IMR-90 (cell line): Measurements from ENCODE around the gene TMEM26. TPM values are rescaled to one million over a fixed set of nuclear protein-coding genes. Genes with fewer than 3 reads are reported as not detected.

Experiments used
- ATAC-seq: fragments of 200-7000 bp; cut with Tn5 transposase; 2 replicates; pipeline ENCODE4 v1.9.1; 2020; ENCODE audit warnings: low read depth, mild to moderate bottlenecking, moderate library complexity
- BruUV-seq: library from RNA; stranded (reverse); fragments of 400-500 nt; replicated peaks from 2 replicates; lab custom pipeline; 2021; lab: Mats Ljungman, UMichigan
- CTCF ChIA-PET: fragments of 300-600 bp; formaldehyde crosslinking; extraction: SDS; loops from one replicate; lab custom pipeline; 2021; ENCODE audit warnings: antibody characterized with exemption; lab: Yijun Ruan, JAX
- POLR2A ChIA-PET: fragments of 300-600 bp; sonication (Branson Sonifier 250); formaldehyde crosslinking; loops from one replicate; lab custom pipeline; 2022; ENCODE audit warnings: antibody characterized with exemption; ENCODE audit not compliant: unreplicated experiment; lab: Charles Lee
- DNase-seq: peaks from one replicate; pipeline ENCODE4 v3.0.0; 2013
- H2AFZ ChIP-seq: replicated peaks from 2 replicates; pipeline ENCODE3; 2013; ENCODE audit warnings: low read length, mild to moderate bottlenecking; ENCODE audit not compliant: poor library complexity
- H2AK5ac ChIP-seq: 2 replicates; pipeline ENCODE4 v1.6.1; 2013; ENCODE audit warnings: low read depth, low read length, inconsistent platforms
- H2AK9ac ChIP-seq: replicated peaks from 2 replicates; pipeline ENCODE3; 2013; ENCODE audit warnings: mild to moderate bottlenecking, low read depth, low read length, moderate library complexity; ENCODE audit not compliant: poor library complexity
- H2BK120ac ChIP-seq: 2 replicates; pipeline ENCODE4 v1.6.1; 2013; ENCODE audit warnings: low read depth, low read length, inconsistent platforms
- H2BK15ac ChIP-seq: 3 replicates; pipeline ENCODE4 v1.6.1; 2013; ENCODE audit warnings: low read depth, low read length, inconsistent platforms
- H2BK20ac ChIP-seq: 2 replicates; pipeline ENCODE4 v1.6.1; 2013; ENCODE audit warnings: low read depth, mild to moderate bottlenecking, inconsistent platforms, low read length, moderate library complexity
- H2BK5ac ChIP-seq: 2 replicates; pipeline ENCODE4 v1.6.1; 2013; ENCODE audit warnings: mild to moderate bottlenecking, low read depth, low read length, inconsistent platforms; ENCODE audit not compliant: poor library complexity, severe bottlenecking
- H3K14ac ChIP-seq: replicated peaks from 2 replicates; pipeline ENCODE4 v1.6.1; 2013; ENCODE audit warnings: low read depth, low read length, inconsistent platforms
- H3K18ac ChIP-seq: 2 replicates; pipeline ENCODE4 v1.6.1; 2013; ENCODE audit warnings: low read depth, low read length, control low read depth
- H3K23ac ChIP-seq: 2 replicates; pipeline ENCODE4 v1.6.1; 2013; ENCODE audit warnings: low read depth, low read length, inconsistent platforms
- H3K27ac ChIP-seq: 2 replicates; pipeline ENCODE4 v1.5.1; 2013; ENCODE audit warnings: mild to moderate bottlenecking, control low read depth, low read length; ENCODE audit not compliant: insufficient read depth
- H3K27me3 ChIP-seq: 2 replicates; pipeline ENCODE4 v1.6.1; 2013; ENCODE audit warnings: low read length; ENCODE audit not compliant: control insufficient read depth, insufficient read depth
- H3K36me3 ChIP-seq: 2 replicates; pipeline ENCODE4 v1.6.1; 2013; ENCODE audit warnings: low read length, mixed read lengths; ENCODE audit not compliant: control insufficient read depth, insufficient read depth
- H3K4ac ChIP-seq: 2 replicates; pipeline ENCODE4 v1.6.1; 2013; ENCODE audit warnings: low read depth, low read length, inconsistent platforms
- H3K4me1 ChIP-seq: 2 replicates; pipeline ENCODE4 v1.6.1; 2013; ENCODE audit warnings: low read length, mixed read lengths; ENCODE audit not compliant: control insufficient read depth, insufficient read depth
- H3K4me2 ChIP-seq: 2 replicates; pipeline ENCODE4 v1.6.1; 2013; ENCODE audit warnings: low read depth, mild to moderate bottlenecking, control low read depth, low read length, moderate library complexity
- H3K4me3 ChIP-seq: 2 replicates; pipeline ENCODE4 v1.5.1; 2013; ENCODE audit warnings: low read depth, mild to moderate bottlenecking, control low read depth, low read length, moderate library complexity; ENCODE audit not compliant: insufficient read depth
- H3K56ac ChIP-seq: 2 replicates; pipeline ENCODE4 v1.6.1; 2013; ENCODE audit warnings: low read length, inconsistent platforms; ENCODE audit not compliant: insufficient read depth; ENCODE audit errors: extremely low read depth
- H3K79me1 ChIP-seq, 2 experiments: 2 replicates each; pipeline ENCODE4 v1.6.1; 2013; ENCODE audit warnings: low read length in 2 of 2, inconsistent platforms in 1 of 2, low read depth in 1 of 2
- H3K9ac ChIP-seq: 2 replicates; pipeline ENCODE4 v1.6.1; 2013; ENCODE audit warnings: low read depth, low read length, control low read depth
- H3K9me1 ChIP-seq: 2 replicates; pipeline ENCODE4 v1.6.1; 2013; ENCODE audit warnings: low read length, inconsistent platforms; ENCODE audit not compliant: insufficient read depth
- H3K9me3 ChIP-seq: 2 replicates; pipeline ENCODE4 v1.6.1; 2013; ENCODE audit warnings: low read length; ENCODE audit not compliant: control insufficient read depth, insufficient read depth
- H4K20me1 ChIP-seq: 2 replicates; pipeline ENCODE4 v1.6.1; 2013; ENCODE audit warnings: low read length, inconsistent platforms; ENCODE audit not compliant: insufficient read depth
- H4K5ac ChIP-seq: 2 replicates; pipeline ENCODE4 v1.6.1; 2013; ENCODE audit warnings: mild to moderate bottlenecking, low read depth, low read length, control low read depth
- H4K8ac ChIP-seq, 2 experiments: 2 replicates each; pipeline ENCODE4 v1.6.1; 2013; ENCODE audit warnings: low read depth in 2 of 2, low read length in 2 of 2, control low read depth in 1 of 2, inconsistent platforms in 1 of 2
- H4K91ac ChIP-seq: 2 replicates; pipeline ENCODE4 v1.6.1; 2013; ENCODE audit warnings: low read depth, low read length, inconsistent platforms; ENCODE audit not compliant: insufficient read depth
- CEBPB ChIP-seq: IDR thresholded peaks from 2 replicates; pipeline ENCODE4 v1.6.1; 2012; ENCODE audit warnings: low read depth, low read length, improper control_type of control experiment
- ELK1 ChIP-seq: fragments of 150-350 bp; IDR thresholded peaks from 2 replicates; pipeline ENCODE4 v1.6.1; 2016; ENCODE audit warnings: low read depth, mild to moderate bottlenecking, low read length, moderate library complexity, borderline replicate concordance
- FOS ChIP-seq: fragments of 150-350 bp; IDR thresholded peaks from 2 replicates; pipeline ENCODE4 v1.6.1; 2016; ENCODE audit warnings: low read depth, low read length
- MAFK ChIP-seq: IDR thresholded peaks from 2 replicates; pipeline ENCODE4 v1.6.1; 2012; ENCODE audit warnings: low read depth, low read length, improper control_type of control experiment
- MAZ ChIP-seq: IDR thresholded peaks from 2 replicates; pipeline ENCODE4 v1.6.1; 2012; ENCODE audit warnings: low read depth, mild to moderate bottlenecking, low read length, improper control_type of control experiment, moderate library complexity, borderline replicate concordance
- MXI1 ChIP-seq: IDR thresholded peaks from 2 replicates; pipeline ENCODE4 v1.6.1; 2012; ENCODE audit warnings: low read depth, mild to moderate bottlenecking, low read length, moderate library complexity, borderline replicate concordance
- NFE2L2 ChIP-seq: fragments of 150-350 bp; IDR thresholded peaks from 2 replicates; pipeline ENCODE4 v1.6.1; 2016; ENCODE audit warnings: low read depth, mild to moderate bottlenecking, low read length
- POLR2A ChIP-seq: IDR thresholded peaks from 2 replicates; pipeline ENCODE4 v1.6.1; 2012; ENCODE audit warnings: mild to moderate bottlenecking, low read depth, low read length
- RAD21 ChIP-seq: IDR thresholded peaks from 2 replicates; pipeline ENCODE4 v1.6.1; 2012; ENCODE audit warnings: low read length, improper control_type of control experiment
- RCOR1 ChIP-seq: IDR thresholded peaks from 2 replicates; pipeline ENCODE4 v1.6.1; 2012; ENCODE audit warnings: mild to moderate bottlenecking, low read length, improper control_type of control experiment; ENCODE audit not compliant: insufficient replicate concordance
- RFX5 ChIP-seq: IDR thresholded peaks from 2 replicates; pipeline ENCODE4 v1.8.0; 2012; ENCODE audit warnings: low read depth, mild to moderate bottlenecking, low read length, moderate library complexity
- SMC3 ChIP-seq: fragments of 150-350 bp; IDR thresholded peaks from 2 replicates; pipeline ENCODE4 v1.6.1; 2016; ENCODE audit warnings: low read depth, mild to moderate bottlenecking, antibody characterized with exemption, low read length, moderate library complexity
- USF2 ChIP-seq: fragments of 150-350 bp; IDR thresholded peaks from 2 replicates; pipeline ENCODE4 v1.6.1; 2017; ENCODE audit warnings: mild to moderate bottlenecking, antibody characterized with exemption, low read length, low read depth
- dilution Hi-C: fragments of 300-500 bp; cut with HindIII; formaldehyde crosslinking; loops from one replicate; pipeline ENCODE4 v1.14.3; 2018; ENCODE audit warnings: low sequenced_read_pairs; ENCODE audit not compliant: unreplicated experiment
- in situ Hi-C: fragments of 300-500 bp; cut with MboI; formaldehyde crosslinking; loops from 3 replicates; pipeline ENCODE4 v1.14.3; 2019; ENCODE audit warnings: low sequenced_read_pairs, inconsistent platforms, mixed read lengths
- intact Hi-C: fragments of 100-400 bp; cut with micrococcal nuclease; formaldehyde crosslinking; loops from 2 replicates; pipeline ENCODE4 v1.10.0; 2022
- polyA plus RNA-seq, 3 experiments: library from polyadenylated mRNA; depleted of rRNA; stranded (reverse); fragments of >200 nt; gene quantifications; 2 replicates each; pipeline ENCODE4 v1.2.3, GENCODE V29; 2012; ENCODE audit warnings: low replicate concordance in 1 of 3
- total RNA-seq: library from RNA; depleted of rRNA; stranded (reverse); fragments of >200 nt; gene quantifications from 2 replicates; pipeline ENCODE4 v1.2.3, GENCODE V29; 2012

TMEM26 gene
- total and polyA plus RNA-seq, 2 of the 4 experiments (the other 2 are of a cell fraction) = 0.22 to 0.36 TPM

GRCh38 chr10:61415824-61416223, 37.4 kb downstream of the TMEM26 start:
- ChIA-PET POLR2A (no interaction called here), CTCF (interaction anchor here (0.6 kb wide), 1 partner anchor 12 kb away, joined by 3 read pairs; no protein-coding TSS in a partner anchor)
- Histone ChIP-seq H2AFZ (no peak overlapping the region), H3K4me1 (no peaks in the 10 kb centered on the region), H2BK120ac (no peak overlapping the region), H3K27me3 (no peaks in the 10 kb centered on the region), H2BK15ac (no peak overlapping the region), H3K9ac (no peak overlapping the region), H3K23ac (no peak overlapping the region), H3K9me1 (no peaks in the 10 kb centered on the region), H3K14ac (no peak overlapping the region), H3K18ac (no peak overlapping the region), H3K79me1 (no peaks in the 10 kb centered on the region), H2BK5ac (no peak overlapping the region), H3K27ac (no peak overlapping the region), H3K4me2 (no peak overlapping the region), H3K36me3 (no peaks in the 10 kb centered on the region; the same call in 1 of the 2 replicates), H4K91ac (no peak overlapping the region), H2BK20ac (no peak overlapping the region), H4K8ac (no peak overlapping the region), H3K4ac (no peak overlapping the region), H2AK9ac (no peak overlapping the region), H3K9me3 (peaks cover 2% of the 10 kb centered on the region; the same call in 1 of the 2 replicates), H3K4me3 (no peak overlapping the region), H4K5ac (no peak overlapping the region), H3K56ac (no peak overlapping the region), H2AK5ac (no peak overlapping the region), H4K20me1 (no peaks in the 10 kb centered on the region)
- no peak for TF ChIP-seq USF2
- TF ChIP-seq MAZ = no peak
- no peak for TF ChIP-seq POLR2A
- no peak for TF ChIP-seq CEBPB
- no peak for TF ChIP-seq RAD21
- no peak for TF ChIP-seq RCOR1
- TF ChIP-seq NFE2L2 = no peak
- TF ChIP-seq RFX5 = no peak
- TF ChIP-seq MAFK = no peak
- no peak for TF ChIP-seq ELK1
- TF ChIP-seq FOS = no peak
- TF ChIP-seq MXI1 = no peak
- TF ChIP-seq SMC3 = no peak
- no TSS peak for BruUV-seq
- dilution Hi-C loops (no loop called here), in situ Hi-C loops (no loop called here), intact Hi-C loops (no loop called here)
- ATAC-seq = no peak
- no peak for DNase-seq
